Choroid plexus epithelial cell (primary cell): Measurements from ENCODE around the gene FBL.

ENCODE experiments used
- DNase-seq: peaks from one replicate; pipeline ENCODE4 v3.0.0-alpha.2; 2010; ENCODE audit warnings: low read depth
- H3K4me3 ChIP-seq: 2 replicates; pipeline ENCODE4 v1.5.1; 2011; ENCODE audit warnings: low read depth, mild to moderate bottlenecking, control low read depth, low read length, moderate library complexity
- CTCF ChIP-seq: conservative IDR thresholded peaks from 2 replicates; pipeline ENCODE4 v1.5.1; 2011; ENCODE audit warnings: low read depth, mild to moderate bottlenecking, control low read depth, inconsistent platforms, low read length, moderate library complexity

The FBL gene

GRCh38 chr19:39828015-39828653 is 18.0 kb downstream of the FBL start:
- DNase-seq, result no peak
- H3K4me3 ChIP-seq, result no peak overlapping the region
- no peak for TF ChIP-seq CTCF

GRCh38 chr19:39827216-39827615 is 19.0 kb downstream of the FBL start:
- no peak overlapping the region for H3K4me3 ChIP-seq
- DNase-seq, result no peak
- no peak for TF ChIP-seq CTCF

- no peak for DNase-seq
- H3K4me3 ChIP-seq, result no peak overlapping the region
- TF ChIP-seq CTCF, result no peak
Measured at GRCh38 chr19:39826311-39826945, 19.8 kb downstream of the FBL start.

- no peak for DNase-seq
- no peak for TF ChIP-seq CTCF
- H3K4me3 ChIP-seq, result no peak overlapping the region
Measured at GRCh38 chr19:39825531-39826076, 20.6 kb downstream of the FBL start.

GRCh38 chr19:39825093-39825463 is 21.1 kb downstream of the FBL start:
- no peak for TF ChIP-seq CTCF
- no peak for DNase-seq
- H3K4me3 ChIP-seq, result no peak overlapping the region

GRCh38 chr19:39824143-39825092 is 21.8 kb downstream of the FBL start:
- peak; percentile 97 for DNase-seq
- H3K4me3 ChIP-seq, result peak overlapping the region; percentile 82
- no peak for TF ChIP-seq CTCF
